ENCODE results near the gene PCED1A.

PCED1A gene

GRCh38 chr20:2840138-2840966 lies at the start of gene PCED1A, which contains the start of gene VPS16:
Gene PCED1A (minus strand): TSS chr20:2840655. CDS start chr20:2839912, 743 bp downstream.
Gene VPS16 (plus strand): TSS chr20:2840745. CDS start chr20:2840775, 30 bp downstream.
- DNase-seq (ENCODE audit: low read depth in 2 of 2), result peak; percentile 88 to 89

GRCh38 chr20:2889797-2890196 lies 49.3 kb upstream of the PCED1A start:
- DNase-seq (ENCODE audit: low read depth in 2 of 2), result no peak

GRCh38 chr20:2889209-2889608 lies 48.8 kb upstream of the PCED1A start:
- DNase-seq (ENCODE audit: low read depth in 2 of 2), result no peak

- DNase-seq (ENCODE audit: low read depth in 2 of 2), result no peak
Measured at GRCh38 chr20:2888224-2888955, 47.9 kb upstream of the PCED1A start.

GRCh38 chr20:2887715-2888114 lies 47.3 kb upstream of the PCED1A start:
- DNase-seq (ENCODE audit: low read depth in 2 of 2), result no peak

- DNase-seq (ENCODE audit: low read depth in 2 of 2), result no peak
Measured at GRCh38 chr20:2883726-2884637, 43.5 kb upstream of the PCED1A start.

- no peak for DNase-seq (ENCODE audit: low read depth in 2 of 2)
Measured at GRCh38 chr20:2880650-2881049, 40.2 kb upstream of the PCED1A start.

GRCh38 chr20:2879146-2879545 lies 38.7 kb upstream of the PCED1A start:
- DNase-seq (ENCODE audit: low read depth in 2 of 2), result no peak

GRCh38 chr20:2878515-2878914 lies 38.1 kb upstream of the PCED1A start:
- DNase-seq (ENCODE audit: low read depth in 2 of 2), result no peak

GRCh38 chr20:2875690-2876203 lies 35.3 kb upstream of the PCED1A start:
- DNase-seq (ENCODE audit: low read depth in 2 of 2), result no peak

GRCh38 chr20:2874456-2874855 lies 34.0 kb upstream of the PCED1A start:
- no peak for DNase-seq (ENCODE audit: low read depth in 2 of 2)

- peak; percentile 60 to 64 for DNase-seq (ENCODE audit: low read depth in 2 of 2)
Measured at GRCh38 chr20:2873747-2874041, 33.2 kb upstream of the PCED1A start.

- peak; percentile 90 to 91 for DNase-seq (ENCODE audit: low read depth in 2 of 2)
Measured at GRCh38 chr20:2873010-2873746, 32.7 kb upstream of the PCED1A start, which contains the start of gene PTPRA. Gene PTPRA (plus strand): TSS chr20:2873481. CDS start chr20:2964278, 90,797 bp downstream.

- DNase-seq (ENCODE audit: low read depth in 2 of 2), result peak; percentile 58 to 73
Measured at GRCh38 chr20:2872459-2873009, 32.1 kb upstream of the PCED1A start.

- peak in 1 of 2 donors; percentile 44 for DNase-seq (ENCODE audit: low read depth in 2 of 2)
Measured at GRCh38 chr20:2871661-2872458, 31.4 kb upstream of the PCED1A start.

GRCh38 chr20:2871111-2871465 lies 30.6 kb upstream of the PCED1A start:
- DNase-seq (ENCODE audit: low read depth in 2 of 2), result no peak

- no peak for DNase-seq (ENCODE audit: low read depth in 2 of 2)
Measured at GRCh38 chr20:2869381-2869780, 28.9 kb upstream of the PCED1A start.

- no peak for DNase-seq (ENCODE audit: low read depth in 2 of 2)
Measured at GRCh38 chr20:2867081-2867864, 26.8 kb upstream of the PCED1A start.

- DNase-seq (ENCODE audit: low read depth in 2 of 2), result peak in 1 of 2 donors; percentile 26
Measured at GRCh38 chr20:2866236-2866635, 25.8 kb upstream of the PCED1A start.
